GM12872 (cell line): ENCODE measurements around the gene FAM216B.

ENCODE experiments used
- CTCF ChIP-seq: IDR thresholded peaks from 3 replicates; pipeline ENCODE4 v1.5.1; 2011; ENCODE audit warnings: low read depth, mild to moderate bottlenecking, low read length, moderate library complexity; ENCODE audit not compliant: insufficient read depth

The FAM216B gene

DNA sequence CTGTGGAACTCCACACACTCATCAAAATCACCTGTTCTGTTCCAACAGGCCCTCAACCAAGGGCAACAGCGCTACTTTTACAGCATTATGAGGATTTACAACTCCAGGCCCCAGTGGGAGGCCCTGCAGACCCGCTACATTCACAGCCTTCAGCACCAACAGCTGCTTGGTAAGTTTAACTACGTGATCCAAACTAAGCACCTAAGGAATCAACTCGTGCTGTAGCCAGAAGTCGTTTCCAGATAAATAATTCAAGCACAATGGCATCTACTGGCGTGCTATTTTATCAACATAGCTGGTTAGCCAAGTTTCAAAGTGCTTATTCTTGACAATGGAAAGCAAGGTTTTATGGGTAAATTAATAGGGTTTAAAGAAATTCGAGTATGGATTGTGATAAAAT is 5.3 kb downstream of the FAM216B start:
- no peak for TF ChIP-seq CTCF

DNA sequence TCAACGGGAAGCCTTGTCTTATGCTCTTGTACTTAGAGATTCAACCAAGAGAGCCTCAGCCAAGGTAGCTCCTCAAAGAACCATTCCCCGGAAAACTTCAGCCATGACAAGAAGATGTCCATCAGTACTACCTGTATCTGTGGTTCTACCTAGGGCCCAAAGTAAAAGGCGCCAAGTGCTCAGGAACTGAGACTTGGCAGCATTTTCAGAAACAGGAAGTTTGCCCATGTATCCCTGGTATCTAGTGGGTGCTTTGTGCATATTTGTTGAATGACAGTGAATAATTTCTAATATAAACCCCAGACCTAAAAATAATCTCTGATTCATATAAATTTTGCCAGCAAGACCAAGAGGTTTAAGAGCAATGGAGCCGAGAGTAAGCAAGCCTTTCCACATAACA is 7.2 kb downstream of the FAM216B start:
- no peak for TF ChIP-seq CTCF

DNA sequence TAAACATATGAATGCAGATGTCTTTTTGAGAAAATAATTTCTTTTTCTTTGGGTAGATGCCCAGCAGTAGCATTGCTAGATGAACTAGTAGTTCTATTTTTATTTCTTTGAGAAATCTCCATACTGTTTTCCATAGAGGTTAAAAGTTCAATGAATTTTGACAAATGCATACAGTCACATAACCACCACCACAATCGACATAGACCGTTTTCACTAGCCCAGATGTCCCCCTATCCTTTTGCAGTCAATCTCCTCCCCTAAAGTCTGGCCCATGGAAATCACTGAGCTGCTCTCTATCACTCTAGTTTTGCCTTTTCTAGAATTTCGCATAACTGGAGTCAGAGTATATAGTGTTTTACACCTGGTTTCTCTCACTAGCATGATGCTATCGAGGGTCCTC is 10.8 kb downstream of the FAM216B start:
- no peak for TF ChIP-seq CTCF

DNA sequence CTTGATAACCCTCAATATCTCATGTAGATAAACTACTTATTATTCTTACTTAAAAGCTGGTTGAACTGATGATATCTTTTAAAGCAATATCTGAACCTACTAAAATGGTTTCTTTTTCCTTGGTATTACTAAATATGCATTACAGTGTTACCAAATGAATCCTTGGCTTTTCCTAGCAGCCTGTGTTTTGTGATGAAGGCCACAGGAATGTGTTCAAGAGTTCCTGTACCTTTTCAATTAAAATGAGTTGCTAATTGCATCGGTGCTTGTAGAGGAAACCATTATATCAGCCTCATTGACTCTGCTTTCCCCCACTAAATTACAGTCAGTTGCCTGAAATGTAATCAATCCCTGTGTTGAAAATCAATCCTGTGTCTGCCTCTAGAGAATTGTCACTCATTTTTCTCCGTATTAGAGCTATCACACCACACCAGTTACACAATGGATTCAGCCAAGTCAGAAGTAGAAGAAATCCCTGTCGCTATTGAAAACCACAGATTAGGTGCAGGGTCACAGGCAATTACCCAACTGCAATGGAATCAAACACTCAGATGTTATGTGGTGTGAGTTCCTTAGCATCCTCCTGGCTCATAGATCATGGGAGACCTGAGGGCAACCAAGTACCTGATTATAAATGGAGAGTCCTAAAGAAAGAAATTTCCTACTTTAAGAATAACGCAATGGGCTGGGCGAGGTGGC is 13.3 kb downstream of the FAM216B start:
- TF ChIP-seq CTCF, result no peak

GRCh38 chr13:42795666-42796065 is 14.3 kb downstream of the FAM216B start:
- no peak for TF ChIP-seq CTCF

DNA sequence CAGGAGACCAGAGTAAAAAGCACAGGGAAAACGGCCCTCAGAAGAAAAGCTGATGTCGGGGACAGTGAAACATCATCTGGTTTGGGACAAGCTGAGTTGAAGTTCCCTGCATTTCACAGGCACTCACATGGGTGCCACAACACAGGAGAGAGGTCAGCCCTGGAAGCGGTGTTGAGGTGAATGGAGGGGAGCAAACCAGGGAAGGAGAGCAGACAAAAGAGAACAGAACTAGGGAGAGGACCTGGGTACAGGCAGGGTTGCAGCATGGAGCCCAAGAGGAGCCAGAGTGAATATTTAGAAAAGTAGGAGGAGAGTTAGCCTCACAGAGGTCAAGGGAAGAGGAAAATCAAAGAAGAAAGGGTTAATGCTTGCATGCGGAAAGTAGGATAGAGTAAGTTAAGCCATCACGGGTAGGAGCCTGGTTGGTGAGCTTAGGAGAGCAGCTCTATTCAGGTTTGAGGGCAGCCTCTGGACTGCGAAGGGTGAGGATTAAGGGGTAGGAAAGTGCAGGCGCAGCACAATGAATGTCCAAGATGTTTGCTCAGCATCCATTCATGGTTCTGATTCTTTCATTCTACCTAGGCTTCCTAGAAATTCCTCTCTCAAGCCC is 15.5 kb downstream of the FAM216B start:
- no peak for TF ChIP-seq CTCF

DNA sequence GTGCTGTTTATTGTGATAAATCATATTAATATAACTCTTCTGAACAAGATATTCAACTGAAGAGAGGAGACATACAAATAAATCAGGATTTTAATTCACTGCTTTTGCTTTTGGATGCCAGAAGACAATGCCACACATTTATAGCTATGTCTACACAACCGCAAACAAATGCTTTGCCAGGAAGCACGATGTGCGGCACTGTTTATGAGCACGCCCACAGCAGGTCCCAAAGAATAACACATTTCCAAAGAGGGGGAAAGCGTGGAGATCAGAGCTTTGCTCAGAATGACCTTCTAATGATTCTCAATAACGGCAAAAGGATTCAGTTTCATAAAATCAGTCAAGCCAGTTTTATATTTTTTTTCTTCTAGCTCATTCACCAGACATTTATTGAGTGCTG is 16.7 kb downstream of the FAM216B start:
- TF ChIP-seq CTCF, result no peak
